Suprapubic skin (tissue), 3 donors: ENCODE results near the gene ADAT1.

Source experiments
- CTCF ChIP-seq, 2 donors: fragments of 200-600 bp in 1 of 2; fragments of 450-650 bp in 1 of 2; sonication (generic) in 1 of 2; IDR thresholded peaks; one replicate each; pipeline ENCODE4 v1.5.1; 2016 to 2019; ENCODE audit warnings: antibody characterized with exemption in 2 of 2, mild to moderate bottlenecking in 1 of 2, moderate library complexity in 1 of 2
- EP300 ChIP-seq: sonication (generic); formaldehyde crosslinking; IDR thresholded peaks from one replicate; pipeline ENCODE4 v1.6.1; 2017; ENCODE audit warnings: antibody characterized with exemption
- POLR2A ChIP-seq, 2 donors: fragments of 450-650 bp; IDR thresholded peaks; one replicate each; pipeline ENCODE4 v1.6.1; 2017; ENCODE audit warnings: antibody characterized with exemption in 2 of 2, mild to moderate bottlenecking in 2 of 2, moderate library complexity in 2 of 2

DNA sequence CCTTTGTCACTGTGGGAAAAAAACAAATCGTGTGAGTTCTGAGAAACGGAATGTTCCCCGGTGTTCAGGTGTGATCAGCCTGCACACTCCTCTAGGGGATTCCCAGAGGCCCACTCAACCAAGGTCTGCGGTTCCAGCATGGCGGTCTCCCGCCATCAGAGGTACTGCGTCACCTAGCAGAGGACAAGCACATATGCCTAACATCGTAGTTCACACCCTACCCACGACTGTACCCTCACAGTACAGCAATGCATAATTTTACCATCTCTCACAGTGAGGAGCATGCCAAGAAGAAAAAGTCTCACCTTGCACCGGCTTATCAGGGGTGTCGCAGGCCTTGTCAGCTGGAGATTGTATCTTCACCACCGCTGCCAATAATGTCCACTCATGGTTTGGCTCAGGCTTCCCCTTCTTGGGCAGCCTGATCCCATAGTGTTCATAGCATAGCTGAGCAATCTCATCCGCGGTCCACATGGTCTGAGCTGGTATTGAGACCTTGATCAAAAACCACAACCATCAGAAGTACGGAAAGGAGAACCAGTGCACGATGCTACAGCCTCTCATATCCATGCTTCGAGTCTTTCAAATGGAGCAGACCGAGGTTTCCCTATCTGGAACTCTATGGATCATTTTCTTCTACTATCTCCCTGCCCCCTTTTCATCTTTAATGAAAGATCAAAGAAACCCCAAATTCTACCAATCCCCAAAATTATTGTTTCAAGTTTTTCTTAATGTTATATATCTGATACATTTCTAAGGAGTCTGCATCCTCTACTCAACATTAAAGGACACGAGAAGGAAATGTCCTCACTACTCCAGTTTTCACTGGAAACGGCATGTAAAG lies 2.5 kb downstream of the ADAT1 start:
- TF ChIP-seq CTCF (IDR thresholded peaks at IDR 0.05) (no peak), POLR2A (IDR thresholded peaks at IDR 0.05) (no peak), EP300 (no peak)
